ENCODE results near the gene GPATCH1.
"Not testable (repeated sequence)": the region's sequence is repeated elsewhere in the genome, so short reads cannot be mapped to it uniquely, and the experiment has no call there.

Gene GPATCH1

GRCh38 chr19:33080761-33081681 lies at the start of gene GPATCH1:
TSS of gene GPATCH1 (plus strand) at chr19:33081181. CDS start at chr19:33081194, 13 bp downstream.
- peak; percentile 81 for DNase-seq (ENCODE audit: low spot score)

GRCh38 chr19:33032218-33032781 lies 48.7 kb upstream of the GPATCH1 start:
- no peak for DNase-seq (ENCODE audit: low spot score)

DNA sequence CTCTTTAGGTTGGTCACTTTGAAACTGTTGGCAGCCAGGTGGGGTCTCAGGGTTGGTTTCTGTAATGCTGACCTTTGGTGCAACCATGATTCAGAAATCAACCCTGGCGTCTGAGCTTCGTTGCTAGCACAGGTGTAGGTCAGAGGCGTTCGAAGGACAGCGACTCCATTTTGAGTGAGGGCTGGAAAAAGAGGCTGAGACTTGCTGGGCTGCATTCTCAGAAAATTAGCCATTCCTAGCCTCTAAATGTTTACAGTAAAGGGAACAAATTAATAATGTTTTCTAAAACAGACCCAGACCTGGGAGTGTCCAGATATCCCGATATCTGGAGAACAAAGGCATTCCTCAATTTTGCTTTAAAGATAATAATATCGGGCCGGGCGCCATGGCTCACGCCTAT lies 45.5 kb upstream of the GPATCH1 start:
- no peak for DNase-seq (ENCODE audit: low spot score)

- DNase-seq (ENCODE audit: low spot score): not testable (repeated sequence)
Observed at GRCh38 chr19:33036370-33037167, 44.4 kb upstream of the GPATCH1 start.

- DNase-seq (ENCODE audit: low spot score): not testable (repeated sequence)
Observed at GRCh38 chr19:33037168-33038025, 43.6 kb upstream of the GPATCH1 start.

DNA sequence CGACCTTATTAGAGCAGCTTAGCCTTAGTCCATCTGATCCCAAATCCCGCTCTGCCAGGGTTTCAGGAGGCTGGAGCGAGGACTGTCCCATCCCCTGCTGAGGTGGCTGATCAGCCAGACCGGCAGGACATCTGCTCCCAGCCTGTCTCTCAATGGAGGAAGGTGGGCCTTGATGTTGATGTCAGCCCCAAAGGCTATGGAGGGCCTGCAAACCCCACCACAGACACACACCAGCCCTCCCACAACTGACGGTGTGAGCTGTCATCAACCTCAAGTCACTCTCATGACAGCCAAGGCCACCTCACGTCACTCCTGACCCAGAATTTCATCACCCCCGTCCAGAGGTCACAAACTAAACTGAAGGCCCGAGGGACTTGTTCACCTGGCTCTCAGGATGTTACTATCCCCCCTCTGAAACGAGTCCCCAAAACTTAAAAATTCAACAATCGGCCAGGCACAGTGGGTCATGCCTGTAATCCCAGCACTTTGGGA lies 41.8 kb upstream of the GPATCH1 start:
- no peak for DNase-seq (ENCODE audit: low spot score)

DNA sequence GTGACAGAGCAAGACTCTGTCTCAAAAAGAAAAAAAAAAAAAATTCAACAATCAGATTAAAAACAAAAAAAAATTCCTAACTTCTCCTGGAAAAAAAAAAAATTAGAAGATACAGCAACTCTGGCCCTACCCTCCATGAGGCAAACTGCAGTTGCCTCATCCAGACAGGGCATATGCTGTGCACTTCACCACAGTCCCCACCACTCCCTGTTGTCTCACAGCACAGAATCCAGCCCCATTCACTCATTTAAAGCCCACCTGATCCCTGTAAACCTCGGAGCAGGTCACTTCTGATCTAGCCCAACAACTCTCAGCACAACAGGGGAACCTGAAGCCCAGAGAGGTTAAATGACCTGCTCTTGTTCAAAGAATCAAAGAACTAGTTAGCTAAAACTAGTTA lies 41.2 kb upstream of the GPATCH1 start:
- no peak for DNase-seq (ENCODE audit: low spot score)

DNA sequence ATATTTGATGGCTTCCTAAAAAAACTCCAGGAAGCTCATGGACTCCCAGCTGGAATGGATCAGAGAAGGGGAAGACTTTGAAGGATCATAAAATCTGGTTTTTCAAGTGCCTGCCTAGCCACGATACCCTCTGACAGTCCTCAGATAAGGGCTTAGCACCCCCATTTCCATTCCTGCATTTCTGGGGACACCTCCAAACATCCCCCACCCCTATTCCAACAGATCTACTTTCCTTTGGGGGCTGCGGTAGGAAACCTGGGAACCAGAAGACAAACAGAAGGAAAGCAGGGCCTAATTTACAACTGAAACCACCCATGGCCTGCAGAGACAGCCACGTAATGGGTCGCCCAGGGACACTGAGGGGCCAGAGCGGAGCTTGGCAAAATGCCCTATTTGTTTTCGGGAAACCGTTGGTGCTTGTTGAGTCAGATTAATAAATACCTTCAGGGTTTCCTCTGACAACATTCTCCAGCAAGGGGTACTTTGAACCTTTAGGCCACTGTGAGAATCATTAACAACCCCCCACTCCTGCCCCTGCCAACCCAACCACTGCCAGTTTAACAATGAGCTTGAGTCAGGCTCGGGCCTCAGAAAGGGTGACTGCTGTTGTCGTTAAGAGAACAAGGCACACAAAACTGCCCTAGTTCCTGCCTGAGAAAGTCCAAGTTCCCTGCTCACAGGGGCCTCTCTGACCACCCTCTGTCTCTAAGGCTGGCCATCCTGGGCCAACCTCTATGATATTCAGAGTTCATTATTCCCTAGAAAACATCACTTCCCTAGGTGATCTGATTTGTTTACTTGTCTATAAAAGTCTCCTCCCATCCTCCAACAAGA lies 39.8 kb upstream of the GPATCH1 start:
- no peak for DNase-seq (ENCODE audit: low spot score)

DNA sequence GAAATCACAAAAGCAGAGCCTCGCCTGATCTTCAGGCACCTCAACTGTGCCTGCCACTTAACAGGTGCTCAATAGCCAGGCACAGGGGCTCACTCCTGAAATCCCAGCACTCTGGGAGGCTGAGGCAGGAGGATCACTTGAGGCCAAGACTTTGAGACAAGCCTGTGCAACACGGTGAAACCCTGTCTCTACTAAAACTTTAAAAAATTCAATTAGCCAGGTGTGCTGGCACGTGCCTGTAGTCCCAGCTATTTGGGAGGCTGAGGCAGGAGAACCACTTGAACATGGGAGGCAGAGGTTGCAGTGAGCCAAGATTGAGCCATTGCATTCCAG lies 39.2 kb upstream of the GPATCH1 start:
- not testable (repeated sequence) for DNase-seq (ENCODE audit: low spot score)

DNA sequence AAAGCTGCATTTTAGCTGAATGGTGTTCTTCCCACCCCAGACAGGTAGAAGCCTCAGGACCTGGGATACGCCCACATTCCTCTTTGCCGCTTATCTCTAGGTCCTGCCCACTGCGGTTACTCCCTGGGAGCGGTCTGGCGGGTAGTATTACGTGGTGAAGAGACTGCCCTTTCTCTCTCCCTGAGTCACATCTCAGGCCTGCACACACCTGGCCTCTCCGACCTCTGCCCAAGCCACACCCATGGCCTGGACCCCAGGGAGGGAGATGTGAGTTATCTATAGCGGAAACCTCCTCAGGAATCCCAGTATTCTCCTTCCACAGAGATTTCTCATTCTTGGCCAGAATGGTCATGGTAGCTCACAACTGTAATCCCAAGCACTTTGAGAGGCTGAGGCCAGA lies 33.6 kb upstream of the GPATCH1 start:
- no peak for DNase-seq (ENCODE audit: low spot score)

DNA sequence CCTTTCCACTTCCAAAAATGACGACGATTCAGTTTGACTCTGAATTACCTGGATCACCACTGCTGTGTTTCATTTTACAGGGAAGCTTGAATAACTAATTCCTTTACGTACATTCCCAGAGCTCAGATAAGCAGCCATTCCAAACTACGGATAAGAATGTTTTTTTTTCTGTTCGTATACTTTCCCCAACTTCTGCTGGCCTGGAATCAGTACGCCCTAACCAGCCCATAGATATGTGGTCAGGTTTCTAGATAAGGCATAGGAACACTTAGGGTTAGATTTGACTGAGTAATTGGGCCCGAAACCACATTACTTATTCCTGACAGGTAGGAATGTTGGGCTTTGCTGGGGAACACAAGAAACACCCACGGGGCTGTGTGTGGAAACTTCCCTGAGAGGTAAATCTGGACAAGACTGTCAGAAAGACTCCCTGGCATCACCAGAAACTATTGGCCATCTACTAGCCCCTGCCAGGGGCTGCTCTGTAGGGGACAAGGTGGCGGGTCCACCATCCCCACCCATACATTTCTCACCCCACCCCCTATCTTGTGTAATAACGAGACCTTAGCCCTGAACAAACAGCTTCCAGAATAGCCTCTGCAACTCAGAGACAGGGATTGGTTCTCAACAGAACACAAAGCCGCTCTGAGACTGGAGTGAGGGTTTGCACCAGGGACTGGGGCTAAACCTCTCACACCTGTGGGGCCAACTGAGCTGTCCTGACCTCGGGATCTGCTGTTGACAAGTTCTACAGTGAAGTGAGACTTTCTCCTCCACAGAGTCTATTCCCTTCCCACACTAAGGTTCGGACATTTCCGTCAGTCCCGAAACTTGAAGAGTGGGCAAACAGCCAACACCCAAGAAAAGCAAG lies 31.9 kb upstream of the GPATCH1 start:
- no peak for DNase-seq (ENCODE audit: low spot score)

DNA sequence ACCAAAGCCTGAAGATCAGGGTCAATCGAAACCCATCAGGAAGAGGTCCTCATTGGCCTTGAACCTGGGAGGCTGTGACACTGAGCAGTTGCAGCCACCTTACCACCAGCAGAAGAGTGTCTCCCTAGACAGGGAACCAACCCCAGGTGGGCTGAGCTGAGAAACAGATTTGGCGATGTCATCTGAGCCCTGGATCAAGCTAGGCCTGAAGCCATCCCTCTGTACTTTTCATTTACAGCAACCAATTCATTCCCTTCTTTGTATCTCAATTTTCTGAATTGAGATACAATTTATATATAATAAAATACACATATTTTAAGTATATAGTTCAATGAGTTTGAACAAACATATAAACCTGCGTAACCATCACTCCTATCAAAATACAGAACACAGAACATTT lies 30.9 kb upstream of the GPATCH1 start:
- no peak for DNase-seq (ENCODE audit: low spot score)

DNA sequence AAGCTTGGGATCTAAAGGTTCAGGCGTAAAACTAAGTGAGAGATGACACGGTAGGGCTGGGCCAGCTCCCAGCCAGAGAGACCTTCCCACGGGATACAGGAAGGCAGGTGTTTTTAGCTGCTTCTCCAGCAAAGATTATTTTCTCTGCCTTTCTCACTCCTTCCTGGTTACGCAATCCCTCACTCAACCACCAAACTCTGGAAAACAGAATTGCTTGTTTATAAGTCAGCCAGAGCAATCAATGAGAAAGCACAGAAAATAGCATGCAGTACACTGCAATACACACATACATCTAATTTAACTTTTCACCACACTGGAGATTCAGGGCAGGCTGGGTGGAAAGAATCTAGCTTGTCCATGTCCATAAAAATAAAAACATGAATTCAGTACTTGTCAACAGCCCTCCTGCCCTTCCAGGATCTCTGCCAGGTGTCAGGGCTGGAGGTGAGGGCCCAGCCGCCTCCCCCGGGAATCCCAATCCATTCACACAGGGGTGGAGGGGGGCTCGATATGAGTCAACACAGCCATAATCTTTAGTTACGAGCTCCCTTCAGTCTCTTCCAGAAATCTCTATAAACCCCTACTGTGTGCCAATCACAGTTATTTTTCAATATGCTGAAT lies 28.5 kb upstream of the GPATCH1 start:
- DNase-seq (ENCODE audit: low spot score): no peak

GRCh38 chr19:33054623-33055022 lies 26.4 kb upstream of the GPATCH1 start:
- DNase-seq (ENCODE audit: low spot score): no peak

DNA sequence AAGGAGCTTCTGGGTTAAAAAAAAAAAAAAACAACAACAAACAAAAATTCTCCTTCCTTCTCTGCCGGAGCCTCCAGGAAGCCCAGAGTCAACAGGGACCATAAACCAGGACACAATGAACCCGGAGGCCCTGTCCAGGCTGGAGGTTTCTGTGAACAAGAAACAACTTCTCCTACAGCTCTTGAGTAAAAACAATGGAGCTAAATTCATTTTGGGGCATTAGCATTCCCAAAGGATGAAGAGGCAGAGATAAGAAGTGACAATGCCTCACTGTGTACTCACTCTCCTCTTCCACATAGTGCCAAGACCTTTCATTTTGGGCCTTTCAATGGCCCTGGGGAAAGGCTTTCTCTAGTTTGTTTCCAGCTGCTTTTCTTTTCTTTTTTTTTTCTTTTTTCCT lies 25.3 kb upstream of the GPATCH1 start:
- DNase-seq (ENCODE audit: low spot score): peak; percentile 16

- DNase-seq (ENCODE audit: low spot score): no peak
Observed at GRCh38 chr19:33060586-33060985, 20.4 kb upstream of the GPATCH1 start.

DNA sequence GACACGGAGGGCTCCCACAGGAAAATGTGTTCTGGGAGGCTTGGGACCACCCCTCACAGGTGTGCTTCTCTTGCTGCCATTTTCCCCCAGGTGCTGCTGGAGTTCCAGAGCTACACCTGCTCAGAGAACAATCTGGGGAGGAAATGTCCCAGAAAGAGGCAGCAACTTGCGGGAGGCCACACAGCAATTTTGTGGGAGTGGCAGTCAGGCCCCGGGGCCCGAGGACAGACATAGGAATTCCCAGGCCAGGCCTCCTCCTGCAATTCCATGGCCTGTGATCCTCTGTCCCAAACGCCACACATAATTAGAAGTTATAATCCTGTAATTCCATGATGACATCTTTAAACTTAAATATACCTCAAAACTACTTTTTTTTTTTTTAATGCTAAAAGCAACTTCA lies 18.1 kb upstream of the GPATCH1 start:
- no peak for DNase-seq (ENCODE audit: low spot score)

DNA sequence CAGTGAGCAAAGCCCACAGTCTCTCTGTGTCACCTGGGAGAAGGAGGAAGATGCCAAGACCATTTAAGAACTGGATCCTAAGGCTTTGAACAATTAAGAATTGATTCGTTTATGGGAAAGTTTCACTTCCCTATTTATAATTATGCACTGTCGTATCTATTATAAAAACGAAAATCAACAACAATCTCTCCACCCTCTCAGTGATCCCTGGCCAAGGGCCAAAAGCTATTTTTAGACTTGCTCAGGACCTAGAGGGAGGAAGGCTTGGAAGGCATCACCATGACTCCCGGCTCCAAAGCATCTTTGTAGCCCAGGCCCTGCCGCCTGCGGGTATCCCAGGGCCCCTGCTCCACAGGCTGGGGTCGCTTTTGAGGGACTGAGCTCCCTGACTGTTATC lies 17.6 kb upstream of the GPATCH1 start:
- no peak for DNase-seq (ENCODE audit: low spot score)

DNA sequence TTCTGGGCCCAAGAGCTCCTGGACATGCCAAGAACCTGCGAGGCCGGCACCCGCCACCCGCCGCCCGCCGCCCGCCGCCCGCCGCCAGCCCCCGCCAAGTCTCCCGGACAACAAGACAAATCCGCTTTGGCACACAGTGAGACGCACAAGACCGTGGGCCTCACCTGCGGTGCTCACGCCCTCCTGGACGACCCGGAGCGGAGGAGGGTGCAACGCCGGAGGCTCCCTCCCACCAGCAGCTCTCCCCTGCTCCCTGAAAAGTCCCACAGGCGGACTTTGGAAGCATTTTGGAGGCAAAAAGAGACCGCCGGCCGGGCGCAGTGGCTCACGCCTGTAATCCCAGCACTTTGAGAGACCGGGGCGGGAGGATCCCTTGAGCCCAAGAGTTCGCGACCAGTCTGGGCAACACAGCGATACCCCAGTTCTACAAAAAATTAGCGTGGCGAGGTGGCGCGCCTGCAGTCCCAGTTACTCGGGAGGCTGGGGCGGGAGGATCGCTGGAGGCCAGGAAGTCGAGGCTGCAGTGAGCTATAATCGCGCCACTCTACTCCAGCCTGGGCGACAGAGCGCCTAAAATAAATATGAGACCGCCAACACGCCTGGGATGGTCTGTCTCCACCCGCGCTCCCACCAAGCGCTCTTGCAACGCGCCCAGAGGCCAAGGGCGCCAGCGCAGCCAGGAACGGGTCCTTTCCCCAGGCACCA lies 17.1 kb upstream of the GPATCH1 start:
- no peak for DNase-seq (ENCODE audit: low spot score)

Measured in globus pallidus (tissue), 1 donor.